Measurements from ENCODE around the gene RNF11.

- TF ChIP-seq CTCF (conservative IDR thresholded peaks at IDR 0.05; ENCODE audit: low read depth, low read length) (no peak), EZH2 (IDR thresholded peaks at IDR 0.05; ENCODE audit: borderline replicate concordance, low read depth, low read length, poor library complexity, severe bottlenecking) (no peak)
Measured at GRCh38 chr1:51222809-51223208, 13.3 kb upstream of the RNF11 start.
